ENCODE results near the gene SP140L.

DNA sequence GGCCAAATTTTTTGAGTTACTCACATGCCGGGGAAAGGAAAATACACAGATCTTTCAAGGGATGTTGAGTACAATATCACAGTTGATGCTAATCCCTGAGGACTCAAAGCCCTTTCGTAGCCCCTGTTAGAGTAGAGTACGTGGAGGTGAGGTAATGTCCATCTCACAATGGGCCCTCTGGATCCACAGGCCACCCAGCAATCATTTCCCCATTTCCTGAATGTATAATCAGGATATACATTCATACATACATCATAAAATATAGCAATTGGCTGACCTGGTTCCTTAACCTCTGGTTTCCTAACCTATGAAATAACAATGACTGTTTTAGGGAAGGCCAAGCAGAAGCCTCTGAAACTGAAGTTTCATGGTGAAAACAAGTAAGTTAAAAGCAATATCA is 78.8 kb downstream of the SP140L start:
- TF ChIP-seq, protein P1, sequence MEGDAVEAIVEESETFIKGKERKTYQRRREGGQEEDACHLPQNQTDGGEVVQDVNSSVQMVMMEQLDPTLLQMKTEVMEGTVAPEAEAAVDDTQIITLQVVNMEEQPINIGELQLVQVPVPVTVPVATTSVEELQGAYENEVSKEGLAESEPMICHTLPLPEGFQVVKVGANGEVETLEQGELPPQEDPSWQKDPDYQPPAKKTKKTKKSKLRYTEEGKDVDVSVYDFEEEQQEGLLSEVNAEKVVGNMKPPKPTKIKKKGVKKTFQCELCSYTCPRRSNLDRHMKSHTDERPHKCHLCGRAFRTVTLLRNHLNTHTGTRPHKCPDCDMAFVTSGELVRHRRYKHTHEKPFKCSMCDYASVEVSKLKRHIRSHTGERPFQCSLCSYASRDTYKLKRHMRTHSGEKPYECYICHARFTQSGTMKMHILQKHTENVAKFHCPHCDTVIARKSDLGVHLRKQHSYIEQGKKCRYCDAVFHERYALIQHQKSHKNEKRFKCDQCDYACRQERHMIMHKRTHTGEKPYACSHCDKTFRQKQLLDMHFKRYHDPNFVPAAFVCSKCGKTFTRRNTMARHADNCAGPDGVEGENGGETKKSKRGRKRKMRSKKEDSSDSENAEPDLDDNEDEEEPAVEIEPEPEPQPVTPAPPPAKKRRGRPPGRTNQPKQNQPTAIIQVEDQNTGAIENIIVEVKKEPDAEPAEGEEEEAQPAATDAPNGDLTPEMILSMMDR (IDR thresholded peaks at IDR 0.05): no peak
- TF ChIP-seq POLR2AphosphoS5 (IDR thresholded peaks at IDR 0.05) (no peak), POLR2A (IDR thresholded peaks at IDR 0.05; ENCODE audit: low read depth) (no peak), EP300 (IDR thresholded peaks at IDR 0.05) (no peak)

All from esophagus muscularis mucosa (tissue), 4 donors.